NOMO-1 treated with DMSO at 0.1 percent for 48 hours (cell line): Measurements from ENCODE around the gene GAL.

Experiments
- DNase-seq: peaks from one replicate; lab custom pipeline; 2025; ENCODE audit not compliant: unreplicated experiment; lab: John Stamatoyannopoulos, UW

Gene GAL

DNA sequence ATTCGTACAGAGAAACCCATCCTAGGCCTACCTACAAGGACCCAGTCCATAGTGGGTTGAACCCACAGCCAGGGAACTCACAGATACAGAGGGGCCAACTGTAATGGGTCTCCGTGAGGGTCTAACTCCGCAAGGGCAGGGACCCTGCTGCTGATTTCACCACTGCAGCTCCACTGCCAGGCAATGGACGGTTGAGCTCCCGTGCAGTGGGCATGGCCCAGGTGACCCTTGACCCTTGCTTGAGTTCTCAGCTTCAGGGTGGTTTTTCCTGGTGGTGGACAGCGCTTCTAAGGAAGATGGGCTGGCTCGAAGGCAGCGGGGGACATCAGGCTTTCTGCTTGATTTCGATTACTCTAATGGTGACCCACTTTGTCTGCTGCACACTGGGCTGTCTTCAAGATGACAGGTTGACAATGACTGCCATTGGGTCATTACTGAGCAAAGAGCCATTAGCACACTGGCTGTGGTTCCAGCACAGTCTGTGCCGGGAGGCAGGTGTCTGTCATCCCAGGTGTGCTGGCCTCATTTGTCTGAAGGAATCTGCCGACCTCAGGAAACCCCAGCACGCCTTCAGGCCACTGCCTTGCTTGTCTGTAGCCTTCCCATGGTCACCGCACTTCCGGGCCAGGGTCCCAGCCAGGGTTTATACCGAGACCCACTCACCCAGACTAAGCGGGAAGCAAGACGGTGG is 3.7 kb upstream of the GAL start:
- no peak for DNase-seq

DNA sequence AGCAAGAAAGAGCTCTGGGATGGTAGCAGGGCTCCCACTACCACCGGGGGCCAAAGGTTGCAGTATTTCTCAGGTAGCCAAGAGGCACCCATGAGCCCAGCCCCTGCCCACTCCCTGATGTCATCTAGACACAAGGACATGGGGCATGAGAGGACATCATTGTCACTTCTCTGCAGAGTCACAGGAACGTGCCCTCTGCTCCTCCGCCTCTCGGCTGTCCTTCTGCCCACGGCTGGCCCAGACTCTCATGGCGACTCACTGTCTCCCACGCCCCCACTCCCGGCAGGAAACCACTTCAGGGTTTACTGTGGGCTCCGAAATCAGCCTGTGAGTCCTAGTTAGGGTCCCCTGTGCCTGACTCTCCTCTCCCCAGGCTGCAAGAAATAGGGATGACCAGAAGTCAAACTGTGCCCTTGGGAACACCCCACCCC is 1.8 kb upstream of the GAL start:
- peak; percentile 52 for DNase-seq

DNA sequence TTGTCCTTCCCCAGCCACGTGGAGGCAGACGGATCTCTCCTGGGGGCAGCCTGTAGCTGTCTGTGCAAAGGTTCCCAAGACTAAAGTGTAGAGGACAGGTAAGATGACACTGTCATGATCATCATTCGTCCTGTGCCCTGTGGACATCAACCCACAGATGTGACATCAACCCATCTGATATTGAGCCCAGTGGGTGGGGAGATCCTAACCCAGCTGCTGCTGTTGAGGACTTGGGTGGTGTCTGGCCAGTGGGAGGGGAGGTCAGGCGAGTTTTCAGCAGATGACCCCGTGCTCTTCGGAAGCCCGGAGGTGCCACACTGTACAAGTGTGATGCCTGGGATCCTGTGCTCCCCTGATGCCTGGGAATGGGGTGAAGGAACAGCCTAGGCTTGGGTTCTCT is 1.2 kb upstream of the GAL start:
- no peak for DNase-seq

DNA sequence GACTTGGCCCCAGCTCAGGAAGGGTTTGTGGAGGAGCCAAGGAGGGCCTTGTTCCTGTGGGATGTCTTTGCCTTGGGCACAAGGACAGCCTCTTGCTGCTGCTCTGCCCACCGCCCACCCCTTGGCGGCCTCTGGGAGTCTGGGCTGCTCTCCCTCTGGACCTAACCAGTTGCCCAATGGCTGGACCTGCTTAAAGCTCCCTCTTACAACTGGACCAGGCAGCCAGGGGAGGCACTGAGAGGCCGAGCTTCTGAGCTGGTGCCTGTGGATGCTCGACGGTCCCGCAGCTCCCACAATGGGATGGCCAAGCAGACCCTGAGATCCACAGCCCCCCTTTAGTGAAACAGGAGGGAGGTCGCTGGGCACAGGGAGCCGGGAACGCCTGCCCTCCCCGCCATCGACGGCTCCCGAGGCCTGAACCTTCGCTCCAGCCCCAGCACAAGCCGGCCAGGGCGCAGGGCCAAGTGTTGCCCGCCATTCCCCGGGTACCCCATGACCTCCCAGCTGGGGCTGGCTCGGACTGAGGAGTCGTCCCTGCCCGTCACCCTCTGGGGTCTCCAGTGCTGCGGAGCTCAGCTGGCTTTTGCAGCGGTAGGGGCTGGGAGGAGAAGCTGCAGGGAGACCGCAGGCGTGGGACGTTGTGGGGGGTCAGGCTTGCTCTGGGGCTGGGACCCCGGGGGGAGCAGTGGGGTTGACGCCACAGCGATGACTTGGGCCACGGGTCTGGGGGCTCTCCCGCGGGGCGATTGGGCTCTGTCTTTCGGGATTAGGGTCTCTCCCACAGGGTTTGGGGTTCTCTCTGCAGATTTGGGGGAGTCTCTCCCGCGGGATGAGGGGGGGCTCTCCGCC is 584 bp upstream of the GAL start:
- DNase-seq = no peak

GRCh38 chr11:68685656-68686380 is 1.5 kb downstream of the GAL start:
- DNase-seq = no peak

DNA sequence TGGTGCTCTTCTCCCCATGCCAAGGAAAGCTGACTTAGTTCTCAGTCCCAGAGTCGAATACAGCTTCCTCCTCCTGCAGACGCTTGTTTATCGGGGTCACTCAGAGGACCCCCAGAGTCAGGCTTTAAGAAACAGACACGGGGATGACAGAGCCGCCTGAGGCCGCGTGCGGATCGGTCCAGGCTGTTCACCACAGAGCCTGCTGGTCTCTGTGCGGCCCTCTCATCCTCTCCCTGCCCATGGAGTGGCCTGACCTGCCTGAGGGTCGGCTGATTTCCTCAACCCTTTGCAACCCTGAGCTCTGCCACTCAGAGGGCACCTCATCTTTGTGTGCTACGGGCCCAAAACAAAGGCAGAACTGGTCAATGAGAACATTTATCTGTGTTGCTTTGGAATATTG is 2.1 kb downstream of the GAL start:
- DNase-seq = no peak

DNA sequence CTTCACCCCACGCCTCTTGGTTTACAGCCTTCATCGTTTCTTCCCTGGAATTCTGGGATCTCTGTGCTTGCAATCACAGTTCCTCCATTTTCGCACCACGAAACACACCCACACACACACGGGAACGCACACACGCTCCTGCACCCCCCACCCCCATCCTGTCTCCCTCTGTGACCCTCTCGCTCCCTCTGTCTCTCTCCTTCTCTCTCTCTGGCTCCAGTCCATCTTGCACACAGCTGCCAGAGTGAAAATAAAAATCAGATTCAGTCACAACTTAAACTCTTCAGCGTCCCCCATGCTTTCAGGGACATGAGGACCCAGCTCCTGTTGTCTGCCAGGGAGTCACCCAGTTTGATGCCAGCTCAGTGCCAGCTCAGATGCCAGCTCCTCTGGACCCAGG is 3.0 kb downstream of the GAL start:
- no peak for DNase-seq

DNA sequence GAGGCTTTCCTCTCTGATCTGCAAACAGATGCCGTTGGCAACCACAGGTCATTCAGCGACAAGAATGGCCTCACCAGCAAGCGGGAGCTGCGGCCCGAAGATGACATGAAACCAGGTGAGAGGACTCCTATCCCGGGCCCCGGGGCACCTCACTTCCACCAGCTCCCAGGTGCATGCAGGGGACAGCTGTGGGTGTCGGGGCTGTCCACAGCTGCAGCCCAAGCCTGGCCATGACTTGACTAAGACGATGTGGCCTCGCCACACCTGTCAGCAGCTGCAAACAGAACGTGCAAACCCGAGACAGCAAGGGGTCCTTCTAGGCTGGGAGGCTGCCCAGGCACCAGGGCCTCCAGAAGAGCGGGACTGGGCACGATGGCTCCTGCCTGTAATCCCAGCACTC is 3.6 kb downstream of the GAL start:
- DNase-seq = no peak

DNA sequence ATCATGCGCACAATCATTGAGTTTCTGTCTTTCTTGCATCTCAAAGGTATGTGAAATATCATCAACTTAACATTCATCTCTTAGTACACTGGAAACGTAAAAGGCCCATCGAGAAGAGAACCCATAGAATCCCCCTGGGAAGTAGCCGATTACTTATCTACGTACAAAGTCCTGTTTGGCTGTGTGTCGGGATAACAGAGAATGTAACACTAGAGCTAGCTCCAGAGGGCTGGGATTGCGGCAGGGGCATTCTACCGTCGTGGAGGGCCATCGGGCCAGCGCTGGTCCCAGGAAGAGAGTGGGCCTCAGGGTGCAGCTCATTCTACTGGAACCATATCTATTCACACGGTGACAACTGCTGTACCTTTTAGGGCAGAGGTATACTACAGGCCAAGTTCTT is 4.5 kb downstream of the GAL start:
- DNase-seq = no peak

DNA sequence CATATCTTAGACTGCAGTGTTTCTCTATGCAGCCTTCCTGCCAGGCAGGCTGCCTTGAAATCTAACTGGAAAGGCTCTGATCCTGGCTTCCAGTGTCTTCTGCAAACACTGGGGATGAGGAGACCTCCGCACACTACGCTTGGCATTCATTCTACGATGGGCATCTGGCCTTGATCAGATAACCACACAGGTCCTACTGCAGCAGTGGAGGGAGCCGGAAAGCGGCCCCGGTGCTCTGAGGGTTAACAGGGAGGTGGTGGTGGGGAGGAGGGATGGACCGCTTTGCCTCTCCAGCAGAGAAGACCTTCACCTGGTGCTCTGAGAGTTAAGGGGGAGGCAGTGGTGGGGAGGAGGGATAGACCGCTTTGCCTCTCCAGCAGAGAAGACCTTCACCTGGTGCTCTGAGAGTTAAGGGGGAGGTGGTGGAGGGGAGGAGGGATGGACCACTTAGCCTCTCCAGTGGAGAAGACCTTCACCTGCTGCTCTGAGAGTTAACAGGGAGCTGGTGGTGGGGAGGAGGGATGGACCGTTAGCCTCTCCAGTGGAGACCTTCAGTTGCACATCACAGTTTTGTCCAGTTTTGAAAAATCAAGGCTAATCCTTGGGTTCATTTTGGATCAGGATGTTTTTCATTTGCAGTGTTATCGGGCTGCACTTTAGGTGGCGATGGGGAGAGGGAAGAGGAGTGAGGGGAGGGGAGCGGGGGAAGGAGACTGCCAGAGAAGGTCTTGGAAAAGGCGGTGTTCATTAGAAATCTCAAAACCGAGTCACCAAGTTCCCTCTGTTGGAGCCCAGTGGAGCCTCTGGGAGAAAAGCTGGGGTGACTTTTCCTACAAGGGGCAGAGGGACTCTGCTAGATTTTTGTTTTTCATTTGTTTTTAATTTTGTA is 5.6 kb downstream of the GAL start:
- DNase-seq = no peak

GRCh38 chr11:68690671-68691401 is 6.5 kb downstream of the GAL start:
- no peak for DNase-seq

DNA sequence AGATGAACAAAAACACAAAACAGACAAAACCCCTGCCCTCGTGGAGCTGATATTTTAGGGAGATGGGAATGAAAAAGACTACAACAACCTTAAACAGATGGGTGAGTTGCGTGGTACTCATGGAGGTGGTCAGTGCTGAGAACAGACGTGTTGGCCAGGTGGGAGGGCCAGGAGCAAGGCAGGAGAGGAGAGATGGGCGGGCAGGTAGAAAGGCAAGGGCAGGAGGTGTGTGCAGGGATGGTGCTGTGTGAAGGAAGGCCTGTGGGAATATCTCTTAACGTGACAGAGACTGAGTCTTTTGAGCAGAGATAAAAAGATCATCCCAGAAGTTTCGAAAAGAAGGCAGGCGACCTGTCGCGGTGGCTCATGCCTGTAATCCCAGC is 7.0 kb downstream of the GAL start:
- DNase-seq = no peak

GRCh38 chr11:68692115-68692514 is 7.8 kb downstream of the GAL start:
- DNase-seq = no peak

GRCh38 chr11:68692871-68693483 is 8.6 kb downstream of the GAL start:
- no peak for DNase-seq

DNA sequence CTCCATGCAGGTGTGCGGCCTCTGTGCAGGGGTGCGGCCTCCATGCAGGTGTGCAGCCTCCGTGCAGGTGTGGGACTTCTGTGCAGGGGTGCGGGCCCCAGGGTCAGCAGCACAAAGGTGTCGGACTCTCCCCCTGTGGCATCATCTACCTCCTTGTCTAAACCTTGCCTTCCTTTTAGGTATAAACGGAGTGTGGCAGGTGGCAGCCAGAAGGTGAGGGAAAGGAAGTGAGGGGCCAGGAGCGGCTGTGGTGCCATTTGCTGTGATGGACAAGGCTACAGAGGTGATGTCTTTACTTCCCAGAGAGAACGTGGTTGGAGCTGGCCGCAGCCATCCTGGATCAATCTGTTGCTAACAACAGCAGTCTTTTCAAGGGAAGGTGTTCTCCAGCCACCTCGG is 9.1 kb downstream of the GAL start:
- DNase-seq = no peak

- DNase-seq = no peak
These were observed 10.3 kb downstream of the GAL start for GRCh38 chr11:68694431-68695297.

DNA sequence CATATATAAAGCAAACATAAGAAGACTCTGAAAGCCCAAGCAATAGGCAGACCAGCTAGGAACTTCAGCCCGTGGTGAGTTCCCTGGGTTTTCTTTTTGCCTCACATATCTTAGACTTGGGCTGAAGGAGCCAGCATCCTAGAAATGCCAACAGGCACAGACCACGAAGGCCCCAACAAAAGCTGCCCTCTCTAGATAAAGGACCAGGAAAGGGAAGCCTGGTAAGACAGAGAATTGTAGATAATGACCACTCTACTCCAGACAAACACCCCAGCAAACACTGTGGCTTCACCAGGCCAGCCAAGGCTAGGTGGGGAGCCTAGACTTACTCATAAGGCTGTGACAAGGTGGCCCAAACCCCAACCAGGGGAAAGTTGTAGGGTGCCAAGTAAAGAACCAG is 11.2 kb downstream of the GAL start:
- no peak for DNase-seq

DNA sequence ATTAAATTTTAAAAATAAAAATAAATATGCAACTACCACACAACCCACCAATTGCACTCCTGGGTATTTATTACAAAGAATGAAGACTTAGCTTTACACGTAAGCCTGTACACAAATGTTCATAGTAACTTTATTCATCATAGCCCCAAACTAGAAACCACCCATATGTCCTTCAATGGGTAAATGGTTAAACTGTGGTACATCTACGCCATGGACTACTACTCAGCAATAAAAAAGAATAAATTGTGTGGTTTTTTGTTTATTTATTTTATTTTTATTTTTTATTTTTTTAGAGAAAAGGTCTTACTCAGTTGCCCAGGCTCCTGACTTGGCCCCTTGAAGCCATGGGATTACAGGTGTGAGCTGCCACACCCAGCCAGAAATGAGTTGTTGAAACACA is 14.6 kb downstream of the GAL start:
- no peak for DNase-seq

DNA sequence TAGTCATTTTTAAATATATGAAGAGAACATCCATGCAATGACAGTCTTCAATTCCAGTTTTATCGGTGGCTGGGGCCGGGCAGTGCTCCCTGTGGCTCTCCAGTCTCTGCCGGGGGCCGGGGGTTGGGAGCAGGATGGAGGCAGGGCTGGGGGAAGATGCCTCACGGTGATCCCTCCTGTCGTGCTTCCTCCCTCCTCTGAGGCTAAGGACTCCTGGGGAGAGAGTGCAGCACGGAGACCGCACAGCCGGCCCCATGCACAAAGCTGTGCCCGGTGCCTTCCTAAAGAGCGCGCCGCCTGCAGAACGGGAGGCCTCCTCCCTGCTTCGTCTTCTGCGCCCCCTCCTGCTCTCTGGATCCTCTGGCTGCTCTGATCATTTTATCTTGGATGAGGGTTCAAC is 20.5 kb downstream of the GAL start:
- DNase-seq = no peak
